GM21423 (cell line): ENCODE measurements around the gene TMPRSS11A.

Experiments
- ATAC-seq: cut with Tn5 transposase; IDR thresholded peaks from one replicate; pipeline ENCODE4 v1.9.1; 2021; ENCODE audit warnings: mild to moderate bottlenecking, moderate library complexity; ENCODE audit not compliant: unreplicated experiment

The TMPRSS11A gene

GRCh38 chr4:67915400-67915966 lies 47.8 kb downstream of the TMPRSS11A start:
- ATAC-seq = no peak

- ATAC-seq = no peak
Observed at GRCh38 chr4:67912080-67912479, 51.2 kb downstream of the TMPRSS11A start.

- ATAC-seq = no peak
Observed at GRCh38 chr4:67911638-67912037, 51.7 kb downstream of the TMPRSS11A start.

- ATAC-seq = no peak
Observed at GRCh38 chr4:67911141-67911540, 52.2 kb downstream of the TMPRSS11A start.

GRCh38 chr4:67910585-67910905 lies 52.7 kb downstream of the TMPRSS11A start:
- no peak for ATAC-seq

GRCh38 chr4:67909905-67910584 lies 53.2 kb downstream of the TMPRSS11A start:
- no peak for ATAC-seq

GRCh38 chr4:67907650-67908049 lies 55.6 kb downstream of the TMPRSS11A start:
- no peak for ATAC-seq

- ATAC-seq = no peak
Observed at GRCh38 chr4:67899096-67899495, 64.2 kb downstream of the TMPRSS11A start.

GRCh38 chr4:67897686-67898085 lies 65.6 kb downstream of the TMPRSS11A start:
- ATAC-seq = no peak

GRCh38 chr4:67896421-67897065 lies 66.8 kb downstream of the TMPRSS11A start:
- no peak for ATAC-seq

GRCh38 chr4:67894659-67895058 lies 68.6 kb downstream of the TMPRSS11A start:
- ATAC-seq = no peak

- ATAC-seq = no peak
Observed at GRCh38 chr4:67892905-67893304, 70.4 kb downstream of the TMPRSS11A start.

GRCh38 chr4:67892253-67892652 lies 71.0 kb downstream of the TMPRSS11A start:
- no peak for ATAC-seq

GRCh38 chr4:67891645-67892044 lies 71.6 kb downstream of the TMPRSS11A start:
- ATAC-seq = no peak

GRCh38 chr4:67886281-67886680 lies 77.0 kb downstream of the TMPRSS11A start:
- ATAC-seq = no peak

GRCh38 chr4:67885762-67886161 lies 77.5 kb downstream of the TMPRSS11A start:
- ATAC-seq = no peak

- ATAC-seq = no peak
Observed at GRCh38 chr4:67884701-67885100, 78.6 kb downstream of the TMPRSS11A start.

GRCh38 chr4:67883902-67884301 lies 79.4 kb downstream of the TMPRSS11A start, which contains the start of gene TMPRSS11D:
TSS of gene TMPRSS11D (minus strand) at chr4:67884002. CDS start at chr4:67883933, 69 bp downstream.
- ATAC-seq = no peak

GRCh38 chr4:67883458-67883857 lies 79.8 kb downstream of the TMPRSS11A start:
- ATAC-seq = no peak

- ATAC-seq = no peak
Observed at GRCh38 chr4:67880866-67881610, 82.3 kb downstream of the TMPRSS11A start.

GRCh38 chr4:67879486-67879885 lies 83.8 kb downstream of the TMPRSS11A start:
- ATAC-seq = no peak

GRCh38 chr4:67877086-67877485 lies 86.2 kb downstream of the TMPRSS11A start:
- ATAC-seq = no peak
